Ectodermal cell (in vitro differentiated cells): ENCODE measurements around the gene TAGAP.
"Not testable (repeated sequence)": the region's sequence is repeated elsewhere in the genome, so short reads cannot be mapped to it uniquely, and the experiment has no call there.

Experiments used
- H3K27ac ChIP-seq: 2 replicates; pipeline ENCODE4 v1.7.0; 2013; ENCODE audit warnings: mild to moderate bottlenecking, low read depth, low read length; ENCODE audit not compliant: insufficient read depth, poor library complexity, severe bottlenecking
- H3K27me3 ChIP-seq: 2 replicates; pipeline ENCODE4 v1.7.0; 2013; ENCODE audit warnings: mild to moderate bottlenecking, low read length; ENCODE audit not compliant: insufficient read depth, control insufficient read depth, poor library complexity, severe bottlenecking
- H3K36me3 ChIP-seq: one replicate; pipeline ENCODE4 v1.7.0; 2013; ENCODE audit warnings: low read length; ENCODE audit not compliant: control insufficient read depth, insufficient read depth
- H3K4me1 ChIP-seq: one replicate; pipeline ENCODE4 v1.7.0; 2013; ENCODE audit warnings: low read length; ENCODE audit not compliant: control insufficient read depth, insufficient read depth
- H3K4me3 ChIP-seq: 2 replicates; pipeline ENCODE4 v1.7.0; 2013; ENCODE audit warnings: low read depth, low read length, control low read depth; ENCODE audit not compliant: insufficient read depth
- H3K9me3 ChIP-seq: 2 replicates; pipeline ENCODE4 v1.7.0; 2013; ENCODE audit warnings: mild to moderate bottlenecking, low read length, moderate library complexity; ENCODE audit not compliant: control insufficient read depth
- WGBS, 2 experiments: methylation state at CpG; one replicate each; pipeline ENCODE4 v1.1.7; 2013; ENCODE audit warnings: missing lambda C conversion rate in 2 of 2; 5-methylcytosine and 5-hydroxymethylcytosine counted together

Gene TAGAP

GRCh38 chr6:159012201-159012600, 32.6 kb downstream of the TAGAP start:
- Histone ChIP-seq H3K27me3 (no peaks in the 10 kb centered on the region), H3K36me3 (no peaks in the 10 kb centered on the region), H3K27ac (no peak overlapping the region), H3K4me1 (no peaks in the 10 kb centered on the region), H3K4me3 (no peak overlapping the region), H3K9me3 (no peaks in the 10 kb centered on the region)
- WGBS, 2 experiments: 86 to 92% methylated on average over 3 to 4 of the region's 4 CpGs

- H3K27me3 ChIP-seq, H3K9me3 ChIP-seq, H3K4me1 ChIP-seq, H3K27ac ChIP-seq, H3K36me3 ChIP-seq, H3K4me3 ChIP-seq: not testable (repeated sequence)
- WGBS, 2 experiments: 80 to 81% methylated on average over 7 of the region's 7 CpGs
Observed at GRCh38 chr6:159010037-159010612, 34.7 kb downstream of the TAGAP start.

GRCh38 chr6:159008656-159009288, 36.0 kb downstream of the TAGAP start:
- no peaks in the 10 kb centered on the region for H3K27me3 ChIP-seq
- H3K9me3 ChIP-seq: no peaks in the 10 kb centered on the region
- H3K4me1 ChIP-seq: no peaks in the 10 kb centered on the region
- no peaks in the 10 kb centered on the region for H3K36me3 ChIP-seq
- H3K27ac ChIP-seq: no peak overlapping the region
- WGBS, 2 experiments: 89 to 92% methylated on average over 9 of the region's 10 CpGs
- H3K4me3 ChIP-seq: no peak overlapping the region

- H3K36me3 ChIP-seq: no peaks in the 10 kb centered on the region
- no peaks in the 10 kb centered on the region for H3K27me3 ChIP-seq
- H3K4me3 ChIP-seq: no peak overlapping the region
- H3K27ac ChIP-seq: no peak overlapping the region
- 86 to 92% methylated on average over 5 of the region's 5 CpGs for WGBS, 2 experiments
- H3K4me1 ChIP-seq: no peaks in the 10 kb centered on the region
- H3K9me3 ChIP-seq: no peaks in the 10 kb centered on the region
Observed at GRCh38 chr6:159007510-159007909, 37.3 kb downstream of the TAGAP start.

- Histone ChIP-seq H3K36me3 (no peaks in the 10 kb centered on the region), H3K9me3 (no peaks in the 10 kb centered on the region), H3K4me3 (no peak overlapping the region), H3K27me3 (peaks cover 3% of the 10 kb centered on the region), H3K27ac (no peak overlapping the region), H3K4me1 (no peaks in the 10 kb centered on the region)
- WGBS, 2 experiments: 94 to 95% methylated on average over 5 of the region's 5 CpGs
Observed at GRCh38 chr6:159005436-159005835, 39.4 kb downstream of the TAGAP start.

GRCh38 chr6:159004592-159004991, 40.2 kb downstream of the TAGAP start:
- H3K27me3 ChIP-seq: peaks cover 3% of the 10 kb centered on the region
- no peak overlapping the region for H3K4me3 ChIP-seq
- 73 to 78% methylated on average over 3 of the region's 3 CpGs for WGBS, 2 experiments
- no peaks in the 10 kb centered on the region for H3K36me3 ChIP-seq
- H3K27ac ChIP-seq: no peak overlapping the region
- no peaks in the 10 kb centered on the region for H3K4me1 ChIP-seq
- H3K9me3 ChIP-seq: no peaks in the 10 kb centered on the region

GRCh38 chr6:159002432-159003155, 42.2 kb downstream of the TAGAP start:
- Histone ChIP-seq H3K27ac (no peak overlapping the region), H3K27me3 (peaks cover 3% of the 10 kb centered on the region), H3K4me3 (no peak overlapping the region), H3K4me1 (no peaks in the 10 kb centered on the region), H3K36me3 (no peaks in the 10 kb centered on the region), H3K9me3 (no peaks in the 10 kb centered on the region)
- 89 to 90% methylated on average over 12 of the region's 12 CpGs for WGBS, 2 experiments

- WGBS, 2 experiments: 0% methylated on average over 50 of the region's 50 CpGs
- H3K27ac ChIP-seq: peak within 1 kb of the TSS; percentile 87
- H3K36me3 ChIP-seq: no peaks in the 10 kb centered on the region
Observed at GRCh38 chr6:158999666-159000403, 45.0 kb downstream of the TAGAP start, which contains the start of gene RSPH3. TSS of gene RSPH3 (minus strand) at chr6:159000202. CDS start at chr6:158999550, 652 bp downstream.

GRCh38 chr6:158999154-158999665, 45.6 kb downstream of the TAGAP start:
- Histone ChIP-seq H3K9me3 (no peaks in the 10 kb centered on the region), H3K27ac (no peak overlapping the region), H3K27me3 (peaks cover 3% of the 10 kb centered on the region), H3K36me3 (no peaks in the 10 kb centered on the region), H3K4me1 (no peaks in the 10 kb centered on the region), H3K4me3 (peak overlapping the region; percentile 72)
- WGBS, 2 experiments: 4% methylated on average over 24 of the region's 24 CpGs

More at GRCh38 chr6:158999666-159000403, 45.0 kb downstream of the TAGAP start, which contains the start of gene RSPH3:
- H3K4me1 ChIP-seq: no peaks in the 10 kb centered on the region
- H3K4me3 ChIP-seq: peak within 1 kb of the TSS; percentile 72
- no peaks in the 10 kb centered on the region for H3K9me3 ChIP-seq
- peaks cover 3% of the 10 kb centered on the region for H3K27me3 ChIP-seq
